HL-60 (cell line): ENCODE measurements around the gene SRSF4.

Experiments used
- DNase-seq, 2 experiments: peaks; one replicate each; pipeline ENCODE4 v3.0.0-alpha.2; 2010 to 2020; ENCODE audit warnings: low read depth in 1 of 2, low spot score in 1 of 2
- H3K27ac ChIP-seq: fragments of 250-450 bp; sonication (Bioruptor Pico); replicated peaks from 2 replicates; pipeline ENCODE4 v1.5.1; 2020; ENCODE audit warnings: mild to moderate bottlenecking, moderate library complexity
- H3K27me3 ChIP-seq: fragments of 250-450 bp; sonication (Bioruptor Pico); 2 replicates; pipeline ENCODE4 v1.5.1; 2021; ENCODE audit warnings: mild to moderate bottlenecking, moderate library complexity; ENCODE audit not compliant: insufficient read depth, poor library complexity, severe bottlenecking
- H3K4me3 ChIP-seq: replicated peaks from 2 replicates; pipeline ENCODE4 v1.5.1; 2011; ENCODE audit warnings: mild to moderate bottlenecking, control low read depth, low read length; ENCODE audit not compliant: insufficient read depth
- CTCF ChIP-seq: IDR thresholded peaks from one replicate; pipeline ENCODE4 v1.5.1; 2011; ENCODE audit warnings: low read length, control low read depth, inconsistent platforms; ENCODE audit not compliant: insufficient read depth
- GABPA ChIP-seq: IDR thresholded peaks from 2 replicates; pipeline ENCODE4 v1.6.1; 2012; ENCODE audit warnings: low read depth
- POLR2AphosphoS5 ChIP-seq: IDR thresholded peaks from 2 replicates; pipeline ENCODE4 v1.6.1; 2012; ENCODE audit warnings: low read depth
- REST ChIP-seq: IDR thresholded peaks from 2 replicates; pipeline ENCODE4 v1.6.1; 2012; ENCODE audit warnings: low read depth; ENCODE audit not compliant: insufficient replicate concordance
- SPI1 ChIP-seq: IDR thresholded peaks from 2 replicates; pipeline ENCODE4 v1.6.1; 2012; ENCODE audit warnings: low read depth, mild to moderate bottlenecking, borderline replicate concordance
- long read RNA-seq: library from polyadenylated mRNA; unstranded; transcript quantifications from one replicate; pipeline ENCODE4 v2.0.0, GENCODE V29; 2020

The SRSF4 gene
- long read RNA-seq, transcript SRSF4-202 (5 exons, 1,264 nt), result minor isoform, 21 of 611 reads
- long read RNA-seq, transcript SRSF4-201 (6 exons, 2,387 nt), result major isoform, 562 of 611 reads
- long read RNA-seq, partial matches to known transcripts, result 10 of 611 reads
- long read RNA-seq, other reads (novel, unspliced or antisense), result 18 of 611 reads

- TF ChIP-seq CTCF (peak; percentile 48), POLR2AphosphoS5 (no peak), GABPA (peak; percentile 84), SPI1 (peak; percentile 80; the same call in 1 of the 2 replicates), REST (peak; percentile 67)
- DNase-seq, result peak; percentile 97 to 98
- H3K27ac ChIP-seq, result peak within 1 kb of the TSS; percentile 99
- no peaks in the 10 kb centered on the region for H3K27me3 ChIP-seq
- peak within 1 kb of the TSS; percentile 78 for H3K4me3 ChIP-seq
Measured at GRCh38 chr1:29181413-29182225, at the start of gene SRSF4. TSS of gene SRSF4 (minus strand) at chr1:29181900. CDS start at chr1:29181752, 148 bp downstream.

GRCh38 chr1:29230553-29231378 is 49.1 kb upstream of the SRSF4 start, which contains the start of gene MECR:
TSS of gene MECR (minus strand) at chr1:29230934. CDS start at chr1:29230906, 28 bp downstream.
- Histone ChIP-seq H3K4me3 (peak within 1 kb of the TSS; percentile 77), H3K27ac (peak within 1 kb of the TSS; percentile 80), H3K27me3 (no peaks in the 10 kb centered on the region)
- peak; percentile 92 to 95 for DNase-seq
- peak; percentile 11; the same call in 1 of the 2 replicates for TF ChIP-seq SPI1
- TF ChIP-seq CTCF, result no peak
- TF ChIP-seq GABPA, result no peak
- peak; percentile 43 for TF ChIP-seq REST
- peak; percentile 80; the same call in 1 of the 2 replicates for TF ChIP-seq POLR2AphosphoS5

- no peaks in the 10 kb centered on the region for H3K27me3 ChIP-seq
- H3K4me3 ChIP-seq, result peak overlapping the region; percentile 77
- DNase-seq, result no peak
- H3K27ac ChIP-seq, result peak overlapping the region; percentile 80
- TF ChIP-seq SPI1 (no peak), POLR2AphosphoS5 (no peak), GABPA (no peak), REST (no peak), CTCF (no peak)
Measured at GRCh38 chr1:29230204-29230552, 48.5 kb upstream of the SRSF4 start.
